GM19395 (cell line): ENCODE data around the gene TMEM221.

Source experiments
- ATAC-seq: cut with Tn5 transposase; IDR thresholded peaks from one replicate; pipeline ENCODE4 v1.9.1; 2021; ENCODE audit warnings: mild to moderate bottlenecking, moderate library complexity; ENCODE audit not compliant: unreplicated experiment

TMEM221 gene

GRCh38 chr19:17445526-17446165 is 2.8 kb downstream of the TMEM221 start:
- ATAC-seq, result no peak

DNA sequence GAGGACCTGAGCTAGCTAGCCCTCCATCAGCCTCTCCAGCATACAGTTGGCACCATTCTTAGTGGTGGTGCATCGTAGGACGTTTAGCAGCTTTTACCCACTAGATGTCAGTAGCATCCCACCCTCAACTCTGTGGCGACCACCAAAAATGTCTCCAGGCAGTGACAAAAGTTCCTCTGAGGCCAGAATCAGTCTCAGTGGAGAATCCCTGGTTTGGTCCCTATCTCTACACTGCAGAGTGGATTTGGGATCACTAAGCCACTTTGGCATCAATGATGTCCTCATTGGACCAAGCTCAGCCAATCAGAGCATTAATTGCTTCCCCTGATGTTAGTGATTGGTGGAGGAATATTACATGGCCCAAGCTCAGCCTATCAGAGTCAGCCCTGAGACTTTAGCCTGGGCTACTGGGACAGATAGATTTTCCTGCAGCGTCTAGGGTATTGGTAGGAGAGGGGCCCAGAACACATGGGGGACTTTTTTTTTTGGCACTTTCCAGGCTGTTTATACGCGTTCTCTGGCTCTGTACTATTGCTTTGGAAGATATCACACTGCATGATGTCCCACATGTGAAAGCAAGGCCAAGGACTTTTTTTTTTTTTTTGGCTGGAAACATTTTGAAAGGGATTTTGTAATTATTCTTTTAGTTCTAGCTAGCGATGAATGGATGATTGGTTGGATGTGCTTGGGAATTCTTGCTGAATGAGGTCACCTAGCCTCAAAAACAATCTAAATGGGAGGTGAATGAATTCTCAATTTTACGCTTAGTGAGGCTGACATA is 7.0 kb downstream of the TMEM221 start:
- no peak for ATAC-seq

DNA sequence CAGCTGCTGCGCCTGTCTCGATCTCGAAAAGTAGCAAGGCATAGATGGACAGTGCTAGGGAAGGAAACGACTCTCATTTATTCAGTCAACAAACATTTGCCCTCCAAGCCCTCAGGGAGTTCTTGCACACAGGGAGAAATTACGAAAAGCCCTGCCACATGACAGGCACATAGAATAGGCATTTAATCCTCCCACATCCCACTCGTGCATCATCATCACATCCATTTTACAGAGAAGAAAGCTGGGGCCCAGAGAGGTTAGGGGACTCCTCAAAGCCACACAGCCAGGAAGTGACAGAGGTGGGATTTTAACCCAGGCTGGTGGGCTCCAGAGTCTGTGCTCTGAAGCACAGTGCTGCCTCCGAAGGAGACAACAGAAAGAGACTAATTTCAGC is 11.6 kb downstream of the TMEM221 start:
- ATAC-seq, result no peak

- ATAC-seq, result no peak
Observed at GRCh38 chr19:17436094-17436873, 12.2 kb downstream of the TMEM221 start.

DNA sequence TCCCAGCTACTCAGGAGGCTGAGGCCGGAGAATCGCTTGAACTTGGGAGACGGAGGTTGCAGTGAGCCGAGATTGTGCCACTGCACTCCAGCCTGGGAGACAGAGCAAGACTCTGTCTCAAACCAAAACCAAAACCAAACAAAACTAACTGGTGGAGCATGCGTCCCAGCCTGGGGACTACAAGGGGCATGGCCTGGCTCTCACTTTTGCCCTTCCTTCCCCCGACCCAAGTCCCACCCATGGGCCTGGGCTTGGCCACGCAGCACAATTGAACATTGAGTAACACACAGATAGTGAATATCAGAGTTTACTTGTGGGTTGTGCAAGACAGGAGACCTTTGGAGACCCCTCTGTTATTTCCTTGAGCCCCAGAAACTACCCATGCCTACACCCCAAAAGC is 13.2 kb downstream of the TMEM221 start:
- ATAC-seq, result no peak

DNA sequence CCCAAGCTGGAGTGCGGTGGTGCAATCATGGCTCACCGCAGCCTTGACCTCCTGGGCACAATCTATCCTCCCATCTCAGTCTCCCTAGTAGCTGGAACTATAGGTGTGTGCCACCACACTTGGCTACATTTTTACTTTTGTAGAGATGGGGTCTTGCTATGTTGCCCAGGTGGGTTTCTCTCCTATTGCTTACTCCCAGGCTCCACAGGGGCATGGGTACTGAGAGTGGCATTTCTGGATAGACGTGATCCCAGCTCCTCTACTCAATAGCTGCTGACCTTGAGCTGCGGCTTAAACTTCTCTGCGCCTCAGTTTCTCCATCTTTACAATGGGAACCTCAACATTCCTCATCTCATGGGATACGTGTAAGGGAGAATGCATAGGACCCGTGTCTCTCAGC is 17.1 kb downstream of the TMEM221 start:
- ATAC-seq, result no peak

DNA sequence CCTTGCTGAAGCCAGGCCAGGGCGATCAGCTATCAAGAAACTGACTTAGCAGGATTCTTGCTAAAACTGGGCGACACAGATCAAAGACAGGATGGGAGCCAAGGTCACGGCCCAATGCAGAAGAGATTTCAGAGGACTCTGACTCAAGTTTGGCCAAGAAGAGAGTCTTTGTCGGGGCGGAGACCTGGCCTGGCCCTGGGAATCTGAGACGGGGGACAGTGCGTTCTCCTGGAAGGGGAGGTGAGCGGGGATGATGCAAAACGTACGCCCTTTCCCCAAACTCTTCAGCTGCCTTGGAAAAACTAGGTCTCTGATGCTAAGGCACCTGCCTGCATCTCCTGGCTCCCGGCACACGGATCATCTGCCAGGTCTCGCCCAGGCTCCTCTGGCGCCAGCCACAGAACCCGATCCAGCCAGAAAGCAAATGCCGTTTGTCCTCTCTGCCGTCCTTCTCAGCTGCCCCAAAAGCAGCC is 18.8 kb downstream of the TMEM221 start:
- no peak for ATAC-seq

GRCh38 chr19:17424743-17425365 is 23.6 kb downstream of the TMEM221 start:
- ATAC-seq, result no peak

- no peak for ATAC-seq
Observed at GRCh38 chr19:17423429-17424208, 24.8 kb downstream of the TMEM221 start.

DNA sequence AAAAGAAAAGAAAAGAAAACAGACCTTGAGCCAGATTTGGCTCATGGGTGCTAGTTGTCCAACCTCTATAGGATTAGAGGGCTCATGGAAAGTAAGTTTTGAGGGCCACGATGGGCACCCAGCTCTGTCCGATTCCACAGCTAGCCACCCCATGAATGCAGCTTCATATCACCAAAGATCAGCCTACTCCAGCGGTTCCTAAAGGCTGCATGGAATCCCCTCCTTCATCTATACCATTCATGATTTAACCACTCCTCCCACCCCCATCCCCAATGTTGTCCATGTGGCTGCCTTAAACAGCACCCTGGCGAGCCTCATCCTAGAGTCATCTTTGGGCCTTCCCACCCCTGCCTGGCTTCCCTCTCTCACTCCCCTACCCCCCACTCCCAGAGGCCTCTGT is 26.5 kb downstream of the TMEM221 start:
- no peak for ATAC-seq

GRCh38 chr19:17420475-17420924 is 28.0 kb downstream of the TMEM221 start:
- ATAC-seq, result peak; percentile 14

DNA sequence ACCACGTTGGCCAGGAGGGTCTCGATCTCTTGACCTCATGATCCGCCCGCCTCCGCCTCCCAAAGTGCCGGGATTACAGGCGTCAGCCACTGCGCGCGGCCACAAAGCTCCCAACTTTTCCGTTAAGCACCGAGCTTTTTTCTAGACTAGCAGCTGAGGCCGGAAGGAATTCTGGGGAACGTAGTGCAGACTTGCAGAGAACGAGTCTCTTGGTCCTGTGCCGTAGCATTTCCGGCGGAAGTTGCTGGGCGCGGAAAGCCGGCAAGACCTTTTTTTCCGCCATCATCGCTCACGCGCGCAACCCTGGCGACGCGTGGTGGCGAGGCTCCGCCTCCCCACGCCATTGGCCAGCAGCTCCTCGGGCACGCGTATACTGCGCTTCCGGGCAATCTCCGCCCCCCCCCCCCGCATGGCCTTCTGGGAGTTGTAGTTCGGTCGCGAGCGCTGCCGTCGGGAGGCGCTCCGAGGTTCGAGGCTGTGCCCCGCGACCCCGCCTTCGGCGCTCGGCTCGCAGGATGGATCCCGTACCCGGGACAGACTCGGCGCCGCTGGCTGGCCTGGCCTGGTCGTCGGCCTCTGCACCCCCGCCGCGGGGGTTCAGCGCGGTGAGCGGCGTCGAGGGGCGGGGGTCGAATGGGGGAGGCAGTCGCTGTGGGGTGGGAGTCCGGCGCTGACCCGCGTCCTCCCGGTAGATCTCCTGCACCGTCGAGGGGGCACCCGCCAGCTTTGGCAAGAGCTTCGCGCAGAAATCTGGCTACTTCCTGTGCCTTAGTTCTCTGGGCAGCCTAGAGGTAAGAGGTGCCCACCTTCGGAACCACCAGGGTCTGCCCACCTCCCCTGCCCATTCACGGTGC is 28.6 kb downstream of the TMEM221 start, which contains the start of gene MVB12A:
Gene MVB12A, plus strand, starts transcription at position 427 of the 854 bp plus-strand sequence. Its CDS starts 89 bp downstream, at position 516.
- ATAC-seq, result peak; percentile 88

- ATAC-seq, result no peak
Observed at GRCh38 chr19:17419154-17419620, 29.3 kb downstream of the TMEM221 start.

- ATAC-seq, result no peak
Observed at GRCh38 chr19:17418710-17419109, 29.8 kb downstream of the TMEM221 start.

DNA sequence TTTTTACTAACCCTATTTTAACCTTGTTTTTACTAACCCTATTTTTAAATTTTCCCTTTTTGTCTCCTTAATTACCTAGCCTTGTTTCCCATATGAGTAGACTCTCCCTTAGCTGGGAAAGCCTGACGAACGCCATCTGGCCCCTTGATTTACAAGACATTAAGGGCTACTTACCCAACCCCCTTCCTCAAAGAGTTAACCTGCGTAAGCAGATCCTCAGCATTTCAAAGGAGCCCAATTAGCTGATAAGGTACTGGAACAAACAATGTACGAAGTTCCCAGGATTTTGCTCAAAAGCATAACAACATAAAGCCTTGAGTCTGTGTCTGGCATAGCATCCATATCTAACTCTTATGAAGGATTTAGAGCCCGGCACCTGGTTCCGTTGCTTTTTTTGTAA is 33.3 kb downstream of the TMEM221 start:
- ATAC-seq, result no peak

DNA sequence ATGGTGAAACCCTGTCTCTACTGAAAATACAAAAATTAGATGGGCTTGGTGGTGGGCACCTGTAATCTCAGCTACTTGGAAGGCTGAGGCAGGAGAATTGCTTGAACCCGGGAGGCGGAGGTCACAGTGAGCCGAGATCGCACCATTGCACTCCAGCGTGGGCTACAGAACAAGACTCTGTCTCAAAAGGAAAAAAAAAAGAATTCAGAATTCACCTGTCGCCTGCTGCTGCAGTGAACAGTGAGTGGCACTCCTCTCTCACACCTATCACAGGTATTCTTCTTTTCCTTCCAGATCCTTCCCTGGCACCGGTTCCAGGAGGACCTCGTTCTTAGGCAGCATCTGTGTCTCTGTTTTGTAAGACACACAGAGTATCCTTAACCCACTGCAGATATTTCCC is 34.4 kb downstream of the TMEM221 start:
- ATAC-seq, result no peak

- ATAC-seq, result no peak
Observed at GRCh38 chr19:17411801-17412200, 36.7 kb downstream of the TMEM221 start.

DNA sequence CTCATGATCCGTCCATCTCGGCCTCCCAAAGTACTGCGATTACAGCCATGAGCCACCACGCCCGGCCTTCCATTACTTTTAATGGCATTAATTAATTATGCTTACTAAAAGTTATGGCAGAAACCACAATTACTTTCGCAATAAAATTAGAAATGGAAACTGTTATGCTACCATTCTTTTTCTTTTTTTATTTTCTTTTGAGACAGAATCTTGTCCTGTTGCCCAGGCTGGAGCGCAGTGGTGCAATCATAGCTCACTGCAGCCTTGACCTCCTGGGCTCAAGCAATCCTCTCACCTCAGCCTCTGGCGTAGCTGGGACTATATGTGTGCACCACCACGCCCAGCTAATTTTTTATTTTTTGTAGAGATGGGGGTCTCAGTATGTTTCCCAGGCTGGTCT is 38.5 kb downstream of the TMEM221 start:
- no peak for ATAC-seq

GRCh38 chr19:17406887-17407196 is 41.6 kb downstream of the TMEM221 start:
- ATAC-seq, result no peak
